ENCODE measurements around the gene TRIO. TPM values are rescaled to one million over a fixed set of nuclear protein-coding genes. Genes with fewer than 3 reads are reported as not detected.

The TRIO gene
- total and polyA plus RNA-seq, 2 of the 8 experiments (the other 6 are each of a cell fraction or from before 2014, with no cell fraction given): 35.1 to 69.1 TPM

DNA sequence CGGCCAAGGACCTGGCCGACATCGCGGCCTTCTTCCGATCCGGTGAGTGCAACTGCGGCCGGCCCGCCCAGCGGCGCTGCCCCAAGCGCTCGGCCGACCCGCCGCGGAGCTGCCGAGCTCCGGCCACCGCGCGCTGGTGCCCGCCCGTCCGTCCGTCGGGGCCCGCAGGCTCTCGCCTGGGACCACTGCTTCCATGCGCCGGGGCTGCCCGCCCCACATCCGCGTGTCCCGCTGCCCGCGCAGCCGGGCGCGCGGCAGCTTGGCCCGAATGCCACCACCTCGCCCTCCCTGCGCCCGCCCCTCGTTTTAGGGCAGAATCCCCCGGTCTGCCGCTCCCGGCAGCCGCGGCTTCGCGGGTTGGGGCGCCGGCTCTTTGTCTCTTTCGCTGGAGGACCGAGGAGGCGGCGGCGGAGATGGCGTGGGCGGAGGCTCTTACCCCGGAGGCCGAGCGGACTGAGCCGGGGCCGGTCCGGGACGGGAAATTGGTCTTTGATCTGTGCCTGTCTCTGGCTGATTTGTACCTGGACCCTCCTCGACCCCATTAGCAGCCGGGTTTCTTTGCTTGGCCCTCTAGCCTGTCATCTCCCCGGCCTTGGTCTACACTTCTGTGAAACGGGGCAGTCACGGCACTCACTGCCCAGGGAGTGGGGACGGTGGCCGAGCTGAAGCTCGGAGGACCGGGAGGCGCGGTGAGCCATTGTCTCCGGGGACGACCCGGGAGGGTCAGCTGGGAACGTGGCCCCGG is 871 bp downstream of the TRIO start (continued):
- TF ChIP-seq KDM4A (IDR thresholded peaks at IDR 0.05; ENCODE audit: low read depth, low read length, severe bottlenecking) (peak; percentile 70), ATF2 (IDR thresholded peaks at IDR 0.05; ENCODE audit: low read length) (no peak), ASH2L (IDR thresholded peaks at IDR 0.05; ENCODE audit: low read length) (peak; percentile 69), BRCA1 (IDR thresholded peaks at IDR 0.05; ENCODE audit: low read depth, low read length) (no peak), SUZ12 (IDR thresholded peaks at IDR 0.05; ENCODE audit: low read length) (no peak)
